Measurements from ENCODE around the gene TMEM240. TPM values are rescaled to one million over a fixed set of nuclear protein-coding genes. Genes with fewer than 3 reads are reported as not detected.

The TMEM240 gene
- total RNA-seq, 4 donors from 2014 or later = 4.0 to 27.3 (median 5.1) TPM; not detected in 1

GRCh38 chr1:1531947-1532346 is 8.5 kb downstream of the TMEM240 start:
- DNase-seq (ENCODE audit: low spot score in 2 of 2) = no peak
- peaks cover 0 to 88% (median 4%) of the 10 kb centered on the region in 3 donors for H3K36me3 ChIP-seq
- no peaks in the 10 kb centered on the region for H3K4me1 ChIP-seq
- 93 to 97% methylated on average over 4 of the region's 4 CpGs for WGBS, 2 donors
- no peaks in the 10 kb centered on the region for H3K27me3 ChIP-seq
- peaks cover 0 to 28% (median 3%) of the 10 kb centered on the region in 4 donors for H3K9me3 ChIP-seq
- H3K4me3 ChIP-seq = no peak overlapping the region
- H3K27ac ChIP-seq = no peak overlapping the region
- TF ChIP-seq POLR2A (IDR thresholded peaks at IDR 0.05) = no peak
- TF ChIP-seq CTCF (IDR thresholded peaks at IDR 0.05) = no peak
- no peak for TF ChIP-seq EP300 (IDR thresholded peaks at IDR 0.05)

GRCh38 chr1:1529936-1530335 is 10.5 kb downstream of the TMEM240 start:
- H3K27ac ChIP-seq = no peak overlapping the region
- 97 to 99% methylated on average over 8 of the region's 8 CpGs for WGBS, 2 donors
- DNase-seq (ENCODE audit: low spot score in 2 of 2) = no peak
- TF ChIP-seq CTCF (IDR thresholded peaks at IDR 0.05) (no peak), EP300 (IDR thresholded peaks at IDR 0.05) (no peak), POLR2A (IDR thresholded peaks at IDR 0.05) (no peak)
- peaks cover 0 to 90% (median 4%) of the 10 kb centered on the region in 3 donors for H3K36me3 ChIP-seq
- peaks cover 0 to 28% (median 3%) of the 10 kb centered on the region in 4 donors for H3K9me3 ChIP-seq
- H3K4me1 ChIP-seq = no peaks in the 10 kb centered on the region
- no peaks in the 10 kb centered on the region for H3K27me3 ChIP-seq
- no peak overlapping the region for H3K4me3 ChIP-seq

- WGBS, 2 donors = 96 to 98% methylated on average over 9 to 16 of the region's 18 CpGs
- no peak overlapping the region for H3K27ac ChIP-seq
- H3K9me3 ChIP-seq = peaks cover 0 to 28% (median 3%) of the 10 kb centered on the region in 4 donors
- H3K36me3 ChIP-seq = peaks cover 0 to 89% (median 4%) of the 10 kb centered on the region in 3 donors
- no peaks in the 10 kb centered on the region for H3K27me3 ChIP-seq
- H3K4me1 ChIP-seq = no peaks in the 10 kb centered on the region
- DNase-seq (ENCODE audit: low spot score in 2 of 2) = no peak
- H3K4me3 ChIP-seq = no peak overlapping the region
- TF ChIP-seq CTCF (IDR thresholded peaks at IDR 0.05) (no peak), POLR2A (IDR thresholded peaks at IDR 0.05) (no peak), EP300 (IDR thresholded peaks at IDR 0.05) (no peak)
Observed at GRCh38 chr1:1529321-1529720, 11.1 kb downstream of the TMEM240 start.

- Histone ChIP-seq H3K36me3 (peaks cover 0 to 87% (median 4%) of the 10 kb centered on the region in 3 donors), H3K27me3 (no peaks in the 10 kb centered on the region), H3K27ac (no peak overlapping the region), H3K4me1 (no peaks in the 10 kb centered on the region), H3K9me3 (peaks cover 0 to 28% (median 3%) of the 10 kb centered on the region in 4 donors), H3K4me3 (no peak overlapping the region)
- WGBS, 2 donors = 87 to 93% methylated on average over 18 to 36 of the region's 37 CpGs
- TF ChIP-seq CTCF (IDR thresholded peaks at IDR 0.05) = no peak
- DNase-seq (ENCODE audit: low spot score in 2 of 2) = no peak
Observed at GRCh38 chr1:1528301-1529267, 11.8 kb downstream of the TMEM240 start.

All from tibial nerve (tissue), 4 donors.